ENCODE measurements around the gene STAT3. TPM values are rescaled to one million over a fixed set of nuclear protein-coding genes. Genes with fewer than 3 reads are reported as not detected.

Gene STAT3
- total RNA-seq, 1 experiment from 2014 or later, result 60.5 TPM

GRCh38 chr17:42276609-42277341 is 111.5 kb downstream of the STAT3 start:
- DNase-seq (ENCODE audit: low spot score), result no peak
- intact Hi-C loops (cut with micrococcal nuclease; ENCODE audit: unreplicated experiment), result no loop called here
- TF ChIP-seq EZH2 (IDR thresholded peaks at IDR 0.05; ENCODE audit: borderline replicate concordance, low read depth, low read length, poor library complexity, severe bottlenecking) (no peak), CTCF (conservative IDR thresholded peaks at IDR 0.05; ENCODE audit: low read depth, low read length) (no peak)
- Histone ChIP-seq H3K27ac (ENCODE audit: low read depth, low read length, poor library complexity, severe bottlenecking) (peak overlapping the region; percentile 50), H3K9me3 (ENCODE audit: low read depth, low read length, poor library complexity, severe bottlenecking) (no peaks in the 10 kb centered on the region), H3K27me3 (replicated peaks; ENCODE audit: insufficient read depth, low read depth, low read length, poor library complexity) (no peaks in the 10 kb centered on the region), H3K4me3 (ENCODE audit: low read depth, low read length, poor library complexity, severe bottlenecking) (peak overlapping the region; percentile 59), H3K4me1 (ENCODE audit: insufficient read depth, low read length, poor library complexity, severe bottlenecking) (peaks cover 8% of the 10 kb centered on the region), H3K36me3 (ENCODE audit: insufficient read depth, low read length, poor library complexity, severe bottlenecking) (no peaks in the 10 kb centered on the region)
- POLR2A ChIA-PET (ENCODE audit: low non-redundant PET), result no interaction called here
- CTCF ChIA-PET, result no interaction called here
- BruUV-seq (replicated peaks), result no TSS peak

- TF ChIP-seq CTCF (conservative IDR thresholded peaks at IDR 0.05; ENCODE audit: low read depth, low read length), result no peak
- no peaks in the 10 kb centered on the region for H3K9me3 ChIP-seq (ENCODE audit: low read depth, low read length, poor library complexity, severe bottlenecking)
- CTCF ChIA-PET, result no interaction called here
- no TSS peak for BruUV-seq (replicated peaks)
- no peaks in the 10 kb centered on the region for H3K27me3 ChIP-seq (replicated peaks; ENCODE audit: insufficient read depth, low read depth, low read length, poor library complexity)
- H3K27ac ChIP-seq (ENCODE audit: low read depth, low read length, poor library complexity, severe bottlenecking), result peak within 1 kb of the TSS; percentile 50
- intact Hi-C loops (cut with micrococcal nuclease; ENCODE audit: unreplicated experiment), result no loop called here
- peaks cover 8% of the 10 kb centered on the region for H3K4me1 ChIP-seq (ENCODE audit: insufficient read depth, low read length, poor library complexity, severe bottlenecking)
- POLR2A ChIA-PET (ENCODE audit: low non-redundant PET), result interaction anchor here (0.6 kb wide), 1 partner anchor 533 kb away, joined by 4 read pairs; no protein-coding TSS in a partner anchor
- peak; percentile 56 for DNase-seq (ENCODE audit: low spot score)
- H3K36me3 ChIP-seq (ENCODE audit: insufficient read depth, low read length, poor library complexity, severe bottlenecking), result no peaks in the 10 kb centered on the region
- H3K4me3 ChIP-seq (ENCODE audit: low read depth, low read length, poor library complexity, severe bottlenecking), result peak within 1 kb of the TSS; percentile 59
Observed at GRCh38 chr17:42276359-42276608, 112.0 kb downstream of the STAT3 start, which contains the start of gene STAT5B. STAT5B (minus strand) TSS chr17:42276391; CDS start chr17:42232127, 44,264 bp downstream.

- peak; percentile 24 for DNase-seq (ENCODE audit: low spot score)
- Histone ChIP-seq H3K36me3 (ENCODE audit: insufficient read depth, low read length, poor library complexity, severe bottlenecking) (no peaks in the 10 kb centered on the region), H3K4me1 (ENCODE audit: insufficient read depth, low read length, poor library complexity, severe bottlenecking) (peaks cover 8% of the 10 kb centered on the region), H3K4me3 (ENCODE audit: low read depth, low read length, poor library complexity, severe bottlenecking) (peak overlapping the region; percentile 59), H3K27me3 (replicated peaks; ENCODE audit: insufficient read depth, low read depth, low read length, poor library complexity) (no peaks in the 10 kb centered on the region), H3K27ac (ENCODE audit: low read depth, low read length, poor library complexity, severe bottlenecking) (no peak overlapping the region), H3K9me3 (ENCODE audit: low read depth, low read length, poor library complexity, severe bottlenecking) (no peaks in the 10 kb centered on the region)
- ChIA-PET POLR2A (ENCODE audit: low non-redundant PET) (interaction anchor here (0.6 kb wide), 1 partner anchor 533 kb away, joined by 4 read pairs; no protein-coding TSS in a partner anchor), CTCF (no interaction called here)
- TF ChIP-seq EZH2 (IDR thresholded peaks at IDR 0.05; ENCODE audit: borderline replicate concordance, low read depth, low read length, poor library complexity, severe bottlenecking) (no peak), CTCF (conservative IDR thresholded peaks at IDR 0.05; ENCODE audit: low read depth, low read length) (no peak)
- BruUV-seq (replicated peaks), result no TSS peak
- intact Hi-C loops (cut with micrococcal nuclease; ENCODE audit: unreplicated experiment), result no loop called here
Observed at GRCh38 chr17:42275527-42276358, 112.5 kb downstream of the STAT3 start.

All from A673 (cell line).